ENCODE data around the gene STK33.

- TF ChIP-seq POLR2AphosphoS5 (IDR thresholded peaks at IDR 0.05; ENCODE audit: low read depth, low read length) (no peak), POLR2A (IDR thresholded peaks at IDR 0.05; ENCODE audit: low read depth, low read length) (no peak), PAX5 (IDR thresholded peaks at IDR 0.05; ENCODE audit: insufficient read depth, low read length, severe bottlenecking) (no peak)
Observed at GRCh38 chr11:8370812-8371515, 223.1 kb downstream of the STK33 start.

Measured in GM12891 (cell line).